H9 (cell line): ENCODE measurements around the gene LINGO1. TPM values are rescaled to one million over a fixed set of nuclear protein-coding genes. Genes with fewer than 3 reads are reported as not detected.

ENCODE experiments used
- DNase-seq: peaks from one replicate; pipeline ENCODE4 v3.0.0-alpha.2; 2017
- H2AFZ ChIP-seq: one replicate; pipeline ENCODE4 v1.6.1; 2013; ENCODE audit warnings: mild to moderate bottlenecking, low read length, control low read depth, moderate library complexity
- H2AK5ac ChIP-seq: 2 replicates; pipeline ENCODE4 v1.6.1; 2013; ENCODE audit warnings: low read length, control low read depth, mixed read lengths; ENCODE audit not compliant: insufficient read length
- H2BK120ac ChIP-seq: one replicate; pipeline ENCODE4 v1.6.1; 2013; ENCODE audit warnings: low read depth, mild to moderate bottlenecking, low read length, control low read depth, inconsistent platforms; ENCODE audit not compliant: poor library complexity, severe bottlenecking
- H2BK12ac ChIP-seq: 2 replicates; pipeline ENCODE4 v1.6.1; 2013; ENCODE audit warnings: low read length, control low read depth, mixed read lengths, low read depth; ENCODE audit not compliant: insufficient read length
- H2BK15ac ChIP-seq: 2 replicates; pipeline ENCODE4 v1.6.1; 2013; ENCODE audit warnings: low read depth, low read length, control low read depth
- H2BK20ac ChIP-seq: one replicate; pipeline ENCODE4 v1.6.1; 2013; ENCODE audit warnings: low read depth, mild to moderate bottlenecking, low read length, control low read depth, inconsistent platforms; ENCODE audit not compliant: poor library complexity, severe bottlenecking
- H2BK5ac ChIP-seq: 2 replicates; pipeline ENCODE4 v1.6.1; 2013; ENCODE audit warnings: low read length, control low read depth, mixed read lengths; ENCODE audit not compliant: insufficient read length
- H3K14ac ChIP-seq: 2 replicates; pipeline ENCODE4 v1.6.1; 2013; ENCODE audit warnings: low read length, control low read depth; ENCODE audit not compliant: insufficient read depth
- H3K18ac ChIP-seq: 2 replicates; pipeline ENCODE4 v1.6.1; 2013; ENCODE audit warnings: low read depth, mild to moderate bottlenecking, mixed read lengths, low read length, control low read depth; ENCODE audit not compliant: insufficient read length
- H3K23ac ChIP-seq: 2 replicates; pipeline ENCODE4 v1.6.1; 2013; ENCODE audit warnings: low read length, control low read depth, mixed read lengths, low read depth; ENCODE audit not compliant: insufficient read length
- H3K23me2 ChIP-seq: 2 replicates; pipeline ENCODE4 v1.6.1; 2013; ENCODE audit warnings: low read depth, mild to moderate bottlenecking, mixed read lengths, low read length, control low read depth; ENCODE audit not compliant: insufficient read length, poor library complexity, severe bottlenecking
- H3K27ac ChIP-seq: 2 replicates; pipeline ENCODE4 v1.5.1; 2013; ENCODE audit warnings: low read length, control low read depth, mixed read lengths, low read depth; ENCODE audit not compliant: insufficient read length
- H3K27me3 ChIP-seq: 2 replicates; pipeline ENCODE4 v1.6.1; 2013; ENCODE audit warnings: low read length, control low read depth, inconsistent platforms; ENCODE audit not compliant: insufficient read depth
- H3K4ac ChIP-seq: 2 replicates; pipeline ENCODE4 v1.6.1; 2013; ENCODE audit warnings: low read depth, mild to moderate bottlenecking, control low read depth, inconsistent platforms, low read length, moderate library complexity
- H3K4me1 ChIP-seq: 2 replicates; pipeline ENCODE4 v1.6.1; 2013; ENCODE audit warnings: low read length, control low read depth, inconsistent platforms; ENCODE audit not compliant: insufficient read depth
- H3K4me2 ChIP-seq: 2 replicates; pipeline ENCODE4 v1.6.1; 2013; ENCODE audit warnings: low read length, control low read depth, mixed read lengths; ENCODE audit not compliant: insufficient read length, insufficient read depth
- H3K56ac ChIP-seq: 2 replicates; pipeline ENCODE4 v1.6.1; 2013; ENCODE audit warnings: low read depth, mild to moderate bottlenecking, mixed read lengths, low read length, control low read depth; ENCODE audit not compliant: insufficient read length
- H3K79me1 ChIP-seq: 2 replicates; pipeline ENCODE4 v1.6.1; 2013; ENCODE audit warnings: low read depth, mild to moderate bottlenecking, moderate library complexity, low read length, control low read depth, inconsistent platforms; ENCODE audit not compliant: insufficient read depth, poor library complexity, severe bottlenecking
- H3K79me2 ChIP-seq: 2 replicates; pipeline ENCODE4 v1.6.1; 2013; ENCODE audit warnings: low read length, control low read depth, inconsistent platforms; ENCODE audit not compliant: insufficient read depth
- H3K9ac ChIP-seq: 2 replicates; pipeline ENCODE4 v1.6.1; 2013; ENCODE audit warnings: low read length, control low read depth, mixed read lengths; ENCODE audit not compliant: insufficient read length; ENCODE audit errors: extremely low read depth
- H3K9me3 ChIP-seq: one replicate; pipeline ENCODE4 v1.6.1; 2013; ENCODE audit warnings: low read depth, low read length, inconsistent platforms; ENCODE audit not compliant: control insufficient read depth
- H3T11ph ChIP-seq: one replicate; pipeline ENCODE4 v1.6.1; 2013; ENCODE audit warnings: mild to moderate bottlenecking, low read length, control low read depth, inconsistent platforms
- H4K20me1 ChIP-seq: one replicate; pipeline ENCODE4 v1.6.1; 2013; ENCODE audit not compliant: control insufficient read depth, insufficient read length, insufficient read depth
- H4K5ac ChIP-seq: 2 replicates; pipeline ENCODE4 v1.6.1; 2013; ENCODE audit warnings: low read depth, mild to moderate bottlenecking, mixed read lengths, low read length, control low read depth; ENCODE audit not compliant: insufficient read length
- H4K8ac ChIP-seq: replicated peaks from 2 replicates; pipeline ENCODE4 v1.6.1; 2013; ENCODE audit warnings: low read length, control low read depth, mixed read lengths, low read depth; ENCODE audit not compliant: insufficient read length
- H4K91ac ChIP-seq: 2 replicates; pipeline ENCODE4 v1.6.1; 2013; ENCODE audit warnings: low read depth, mild to moderate bottlenecking, moderate library complexity, mixed read lengths, low read length, control low read depth; ENCODE audit not compliant: insufficient read length
- H3K27ac Mint-ChIP-seq, 3 experiments: 2 replicates in 2 of 3; 3 replicates in 1 of 3; pipeline ENCODE4 v1.8.0; 2020 to 2021; ENCODE audit warnings: mixed read lengths in 3 of 3, mild to moderate bottlenecking in 1 of 3, moderate library complexity in 1 of 3
- H3K27me3 Mint-ChIP-seq: 2 replicates; pipeline ENCODE4 v1.8.0; 2021; ENCODE audit warnings: low read depth, mild to moderate bottlenecking, moderate library complexity, mixed read lengths
- H3K36me3 Mint-ChIP-seq, 3 experiments: 2 replicates in 2 of 3; 3 replicates in 1 of 3; pipeline ENCODE4 v1.8.0; 2020 to 2021; ENCODE audit warnings: low read depth in 3 of 3, mixed read lengths in 3 of 3; ENCODE audit not compliant: insufficient read depth in 1 of 3
- H3K4me1 Mint-ChIP-seq, 2 experiments: 2 replicates each; pipeline ENCODE4 v1.8.0; 2020; ENCODE audit warnings: mixed read lengths in 2 of 2
- H3K4me3 Mint-ChIP-seq, 2 experiments: 2 replicates in 1 of 2; 3 replicates in 1 of 2; pipeline ENCODE4 v1.8.0; 2020 to 2021; ENCODE audit warnings: mild to moderate bottlenecking in 2 of 2, mixed read lengths in 2 of 2, moderate library complexity in 1 of 2
- H3K9me3 Mint-ChIP-seq, 2 experiments: 2 replicates in 1 of 2; 3 replicates in 1 of 2; pipeline ENCODE4 v1.8.0; 2020; ENCODE audit warnings: mild to moderate bottlenecking in 2 of 2, mixed read lengths in 2 of 2, moderate library complexity in 1 of 2
- CTCF ChIP-seq: fragments of 200-600 bp; sonication (generic); conservative IDR thresholded peaks from 3 replicates; pipeline ENCODE4 v1.8.0; 2021; ENCODE audit warnings: antibody characterized with exemption, mild to moderate bottlenecking
- WGBS: extraction: QIAGEN DNeasy Blood & Tissue Kit; methylation state at CpG from one replicate; pipeline ENCODE4 v1.1.7; 2013; ENCODE audit warnings: missing lambda C conversion rate, low lambda C conversion rate, mixed read lengths; ENCODE audit not compliant: insufficient read length; ENCODE audit errors: extremely low coverage; 5-methylcytosine and 5-hydroxymethylcytosine counted together
- total RNA-seq: library from RNA; stranded (reverse); gene quantifications from 2 replicates; pipeline ENCODE4 v1.2.1, GENCODE V29; 2021

LINGO1 gene
- total RNA-seq, 1 experiment from 2014 or later = 41.6 TPM

- no peaks in the 10 kb centered on the region for H3K79me1 ChIP-seq
- no peak overlapping the region for H2BK12ac ChIP-seq
- no peak overlapping the region for H3K27ac ChIP-seq
- H3K23ac ChIP-seq = no peak overlapping the region
- H3K4me3 Mint-ChIP-seq = no peak overlapping the region
- no peaks in the 10 kb centered on the region for H3K27me3 Mint-ChIP-seq
- H4K8ac ChIP-seq = no peak overlapping the region
- WGBS = no CpG with 5 or more reads among the region's 7 CpGs
- no peaks in the 10 kb centered on the region for H3K27me3 ChIP-seq
- no peak overlapping the region for H3K4me2 ChIP-seq
- no peak overlapping the region for H2AK5ac ChIP-seq
- no peak overlapping the region for H2BK120ac ChIP-seq
- no peak overlapping the region for H3K4ac ChIP-seq
- H4K20me1 ChIP-seq = no peaks in the 10 kb centered on the region
- H3K14ac ChIP-seq = no peak overlapping the region
- TF ChIP-seq CTCF = no peak
- no peak overlapping the region for H2AFZ ChIP-seq
- H2BK15ac ChIP-seq = no peak overlapping the region
- H3K36me3 Mint-ChIP-seq = no peaks in the 10 kb centered on the region
- H3T11ph ChIP-seq = no peak overlapping the region
- H4K5ac ChIP-seq = no peak overlapping the region
- no peaks in the 10 kb centered on the region for H3K9me3 ChIP-seq
- H2BK20ac ChIP-seq = no peak overlapping the region
- no peaks in the 10 kb centered on the region for H3K4me1 ChIP-seq
- H3K23me2 ChIP-seq = no peaks in the 10 kb centered on the region
- no peak overlapping the region for H3K18ac ChIP-seq
- H3K4me1 Mint-ChIP-seq = peaks cover 5 to 8% of the 10 kb centered on the region in 2 experiments; a peak in 2 of 4 replicates
- H4K91ac ChIP-seq = no peak overlapping the region
- DNase-seq = no peak
- no peak overlapping the region for H2BK5ac ChIP-seq
- no peak overlapping the region for H3K56ac ChIP-seq
- H3K9ac ChIP-seq = no peak overlapping the region
- no peaks in the 10 kb centered on the region for H3K9me3 Mint-ChIP-seq
- no peak overlapping the region for H3K27ac Mint-ChIP-seq
- H3K79me2 ChIP-seq = no peaks in the 10 kb centered on the region
Observed at GRCh38 chr15:77674327-77674726, 41.6 kb upstream of the LINGO1 start.
